ENCODE measurements around the gene IL6R.

The IL6R gene

GRCh38 chr1:154453574-154454352 is 48.6 kb downstream of the IL6R start:
- peak; percentile 50 for DNase-seq (ENCODE audit: low read depth)

- DNase-seq (ENCODE audit: low read depth): no peak
Measured at GRCh38 chr1:154454386-154455120, 49.4 kb downstream of the IL6R start.

GRCh38 chr1:154456631-154457030 is 51.5 kb downstream of the IL6R start:
- DNase-seq (ENCODE audit: low read depth): no peak

DNA sequence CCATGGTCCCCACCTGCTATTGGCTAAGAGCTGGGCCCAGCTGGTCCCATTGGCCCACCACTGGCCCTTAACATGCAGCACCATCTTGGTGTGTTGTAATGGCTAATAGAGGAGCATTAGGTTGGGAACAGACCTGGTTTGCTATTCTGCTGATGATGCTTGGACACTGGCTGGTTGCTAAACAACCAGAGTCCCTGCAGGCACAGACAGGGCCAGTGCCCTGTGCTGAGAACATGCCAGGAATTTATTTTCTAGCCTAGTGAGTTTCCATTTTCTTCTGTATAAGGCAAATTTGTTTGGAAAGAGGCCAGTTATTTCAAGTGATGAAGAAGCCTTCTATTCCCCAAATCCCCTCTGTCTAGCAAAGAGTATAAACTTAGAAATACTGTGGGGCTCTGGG is 53.9 kb downstream of the IL6R start:
- DNase-seq (ENCODE audit: low read depth): no peak

GRCh38 chr1:154460695-154461260 is 55.6 kb downstream of the IL6R start:
- no peak for DNase-seq (ENCODE audit: low read depth)

GRCh38 chr1:154463512-154463990 is 58.4 kb downstream of the IL6R start:
- peak; percentile 10 for DNase-seq (ENCODE audit: low read depth)

DNA sequence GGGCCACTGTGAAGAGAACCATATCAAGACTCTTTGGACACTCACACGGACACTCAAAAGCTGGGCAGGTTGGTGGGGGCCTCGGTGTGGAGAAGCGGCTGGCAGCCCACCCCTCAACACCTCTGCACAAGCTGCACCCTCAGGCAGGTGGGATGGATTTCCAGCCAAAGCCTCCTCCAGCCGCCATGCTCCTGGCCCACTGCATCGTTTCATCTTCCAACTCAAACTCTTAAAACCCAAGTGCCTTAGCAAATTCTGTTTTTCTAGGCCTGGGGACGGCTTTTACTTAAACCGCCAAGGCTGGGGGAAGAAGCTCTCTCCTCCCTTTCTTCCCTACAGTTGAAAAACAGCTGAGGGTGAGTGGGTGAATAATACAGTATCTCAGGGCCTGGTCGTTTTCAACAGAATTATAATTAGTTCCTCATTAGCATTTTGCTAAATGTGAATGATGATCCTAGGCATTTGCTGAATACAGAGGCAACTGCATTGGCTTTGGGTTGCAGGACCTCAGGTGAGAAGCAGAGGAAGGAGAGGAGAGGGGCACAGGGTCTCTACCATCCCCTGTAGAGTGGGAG is 60.6 kb downstream of the IL6R start:
- no peak for DNase-seq (ENCODE audit: low read depth)

DNA sequence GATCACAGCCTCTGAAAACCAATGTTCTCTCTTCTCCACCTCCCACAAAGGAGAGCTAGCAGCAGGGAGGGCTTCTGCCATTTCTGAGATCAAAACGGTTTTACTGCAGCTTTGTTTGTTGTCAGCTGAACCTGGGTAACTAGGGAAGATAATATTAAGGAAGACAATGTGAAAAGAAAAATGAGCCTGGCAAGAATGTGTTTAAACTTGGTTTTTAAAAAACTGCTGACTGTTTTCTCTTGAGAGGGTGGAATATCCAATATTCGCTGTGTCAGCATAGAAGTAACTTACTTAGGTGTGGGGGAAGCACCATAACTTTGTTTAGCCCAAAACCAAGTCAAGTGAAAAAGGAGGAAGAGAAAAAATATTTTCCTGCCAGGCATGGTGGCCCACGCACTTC is 61.1 kb downstream of the IL6R start:
- DNase-seq (ENCODE audit: low read depth): no peak

DNA sequence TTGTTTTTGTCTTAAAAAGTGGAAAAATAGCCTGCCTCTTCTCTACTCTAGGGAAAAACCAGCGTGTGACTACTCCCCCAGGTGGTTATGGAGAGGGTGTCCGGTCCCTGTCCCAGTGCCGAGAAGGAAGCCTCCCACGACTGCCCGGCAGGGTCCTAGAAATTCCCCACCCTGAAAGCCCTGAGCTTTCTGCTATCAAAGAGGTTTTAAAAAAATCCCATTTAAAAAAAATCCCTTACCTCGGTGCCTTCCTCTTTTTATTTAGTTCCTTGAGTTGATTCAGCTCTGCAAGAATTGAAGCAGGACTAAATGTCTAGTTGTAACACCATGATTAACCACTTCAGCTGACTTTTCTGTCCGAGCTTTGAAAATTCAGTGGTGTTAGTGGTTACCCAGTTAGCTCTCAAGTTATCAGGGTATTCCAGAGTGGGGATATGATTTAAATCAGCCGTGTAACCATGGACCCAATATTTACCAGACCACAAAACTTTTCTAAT is 61.8 kb downstream of the IL6R start:
- no peak for DNase-seq (ENCODE audit: low read depth)

DNA sequence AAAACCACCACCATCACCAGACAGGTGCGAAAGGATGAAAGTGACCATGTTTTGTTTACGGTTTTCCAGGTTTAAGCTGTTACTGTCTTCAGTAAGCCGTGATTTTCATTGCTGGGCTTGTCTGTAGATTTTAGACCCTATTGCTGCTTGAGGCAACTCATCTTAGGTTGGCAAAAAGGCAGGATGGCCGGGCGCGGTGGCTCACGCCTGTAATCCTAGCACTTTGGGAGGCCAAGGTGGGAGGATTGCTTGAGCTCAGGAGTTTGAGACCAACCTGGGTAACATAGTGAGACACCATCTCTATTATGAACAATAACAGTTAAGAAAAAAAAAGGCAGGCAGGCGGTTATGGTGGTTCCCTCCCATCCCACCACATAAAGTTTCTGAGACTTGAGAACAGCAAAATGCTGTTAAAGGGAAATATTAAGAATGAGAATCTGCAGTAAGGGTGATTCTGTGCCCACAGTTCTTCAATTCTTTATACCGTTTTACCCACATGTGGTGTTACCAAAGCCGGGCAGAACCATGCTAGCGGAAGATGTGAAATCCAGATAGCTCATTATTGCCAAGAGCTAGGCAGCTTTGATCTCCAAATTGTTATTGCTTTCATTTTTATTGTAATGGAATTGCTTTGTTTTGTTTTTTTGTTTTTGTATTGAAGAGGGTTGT is 62.4 kb downstream of the IL6R start:
- DNase-seq (ENCODE audit: low read depth): no peak

DNA sequence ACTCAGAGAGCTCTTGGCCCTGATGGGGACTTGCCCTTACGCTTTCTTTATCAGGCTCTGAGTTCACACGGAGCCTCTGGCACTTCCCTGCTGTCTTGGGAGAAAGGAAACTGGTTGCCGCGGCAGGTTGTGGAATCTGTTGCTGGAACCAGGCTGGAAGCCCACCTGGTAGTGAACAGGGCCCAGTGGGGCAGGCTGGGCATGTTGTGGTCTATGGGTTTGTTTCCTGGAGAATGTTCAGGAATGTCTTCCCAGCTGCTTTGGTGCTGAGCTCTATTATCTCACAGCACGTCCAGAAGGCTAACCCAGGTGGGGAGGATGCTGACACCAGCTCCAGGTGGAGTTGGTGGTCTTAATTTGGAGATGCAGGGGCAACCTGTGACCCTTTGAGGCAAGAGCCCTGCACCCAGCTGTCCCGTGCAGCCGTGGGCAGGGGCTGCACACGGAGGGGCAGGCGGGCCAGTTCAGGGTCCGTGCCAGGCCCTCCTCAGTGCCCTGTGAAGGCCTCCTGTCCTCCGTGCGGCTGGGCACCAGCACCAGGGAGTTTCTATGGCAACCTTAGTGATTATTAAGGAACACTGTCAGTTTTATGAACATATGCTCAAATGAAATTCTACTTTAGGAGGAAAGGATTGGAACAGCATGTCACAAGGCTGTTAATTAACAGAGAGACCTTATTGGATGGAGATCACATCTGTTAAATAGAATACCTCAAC is 63.5 kb downstream of the IL6R start:
- no peak for DNase-seq (ENCODE audit: low read depth)

GRCh38 chr1:154469844-154470560 is 64.9 kb downstream of the IL6R start:
- DNase-seq (ENCODE audit: low read depth): no peak

DNA sequence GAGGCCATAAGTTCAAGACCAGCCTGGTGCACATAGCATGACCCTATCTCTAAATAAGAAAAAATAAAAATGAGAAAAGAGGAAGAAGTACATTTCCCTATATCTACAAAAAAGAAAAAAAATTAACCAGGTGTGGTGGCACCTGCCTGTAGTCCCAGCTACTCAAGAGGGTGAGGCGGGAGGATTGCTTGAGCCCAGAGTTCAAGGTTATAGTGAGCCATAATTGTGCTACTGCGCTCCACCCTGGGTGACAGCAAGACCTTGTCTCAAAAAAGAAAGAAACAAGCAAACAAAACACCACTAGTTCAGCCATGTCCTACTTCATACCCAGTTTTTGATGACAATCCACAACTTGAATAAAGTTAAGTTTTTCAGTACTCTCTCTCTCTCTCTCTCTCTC is 66.2 kb downstream of the IL6R start:
- DNase-seq (ENCODE audit: low read depth): no peak

GRCh38 chr1:154474802-154475201 is 69.7 kb downstream of the IL6R start:
- DNase-seq (ENCODE audit: low read depth): peak; percentile 52

DNA sequence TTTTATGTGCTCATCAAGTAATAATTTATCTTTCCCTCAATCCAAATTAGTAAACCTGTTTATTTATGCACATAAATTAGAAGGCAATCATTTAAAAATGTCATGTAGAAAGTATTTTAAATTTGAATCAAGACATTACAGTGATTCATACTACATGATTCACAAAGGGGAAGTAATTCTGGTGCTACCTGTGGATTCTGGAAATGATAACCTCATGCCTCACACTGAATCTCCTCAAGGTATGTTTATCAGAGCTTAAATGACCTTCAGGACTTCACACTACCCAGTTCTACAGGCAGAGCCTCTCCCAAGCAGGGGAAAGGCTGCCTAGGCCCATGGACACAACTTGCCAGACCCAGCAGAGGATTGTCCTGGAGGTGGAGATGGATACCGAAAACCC is 71.6 kb downstream of the IL6R start:
- DNase-seq (ENCODE audit: low read depth): no peak

DNA sequence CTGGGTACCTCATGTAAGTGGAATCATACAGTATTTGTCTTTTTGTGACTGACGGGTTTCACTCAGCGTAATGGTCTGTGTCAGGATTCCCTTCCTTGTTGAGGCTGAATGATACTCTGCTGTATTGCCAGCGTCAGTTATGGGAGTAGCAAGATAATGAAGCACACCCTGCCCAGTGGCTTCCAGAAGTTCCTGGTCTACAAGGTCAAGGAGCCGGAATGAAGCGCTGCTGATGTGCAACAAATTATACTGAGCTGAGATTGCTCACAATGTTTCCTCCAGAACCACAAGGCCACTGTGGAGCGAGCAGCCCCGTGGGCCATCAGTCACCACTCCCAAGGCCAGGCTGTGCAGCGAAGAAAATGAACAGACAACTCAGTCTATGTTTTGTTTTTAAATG is 72.9 kb downstream of the IL6R start:
- no peak for DNase-seq (ENCODE audit: low read depth)

DNA sequence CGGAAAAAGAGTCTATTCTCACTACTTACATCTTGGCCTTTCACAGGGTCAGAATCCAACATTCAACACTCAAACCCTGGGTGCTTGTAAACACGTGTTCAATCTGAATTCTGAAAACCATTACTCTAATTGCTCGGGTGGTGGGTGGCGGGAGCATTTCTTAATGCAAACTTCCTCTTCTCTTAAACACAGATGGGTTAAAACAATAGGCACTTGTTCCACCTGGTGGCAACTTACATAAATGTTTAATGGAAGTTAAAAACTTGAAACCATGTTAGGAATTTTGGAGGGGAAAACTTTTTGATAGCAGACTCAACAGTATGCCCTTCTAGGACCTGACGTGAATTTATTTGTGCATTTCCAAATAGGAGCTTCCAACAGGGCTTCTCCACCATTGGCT is 73.5 kb downstream of the IL6R start:
- peak; percentile 42 for DNase-seq (ENCODE audit: low read depth)

- DNase-seq (ENCODE audit: low read depth): peak; percentile 88
Measured at GRCh38 chr1:154479764-154480421, 74.8 kb downstream of the IL6R start.

DNA sequence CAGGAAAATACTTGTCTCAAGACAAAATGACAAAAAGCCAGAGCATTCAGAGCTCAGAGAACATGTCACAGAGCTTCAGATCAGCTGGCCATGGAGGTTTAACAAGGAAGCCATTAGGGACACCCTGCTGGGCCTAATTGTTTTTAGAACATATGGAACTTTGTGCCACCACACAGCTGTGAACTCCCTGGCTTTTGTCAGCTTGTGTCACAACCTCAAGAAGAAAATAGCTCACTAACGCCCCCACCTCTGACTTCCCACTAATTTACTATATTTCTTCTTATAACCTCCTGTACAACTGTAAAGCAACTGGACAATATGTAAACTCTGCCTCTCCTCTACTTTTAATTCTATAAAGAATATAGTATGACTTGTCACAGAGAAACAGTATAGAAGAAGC is 75.9 kb downstream of the IL6R start:
- no peak for DNase-seq (ENCODE audit: low read depth)
